Occipital lobe (tissue), 1 donor: ENCODE data around the gene KIAA0825. TPM values are rescaled to one million over a fixed set of nuclear protein-coding genes. Genes with fewer than 3 reads are reported as not detected.

ENCODE experiments used
- total RNA-seq: library from RNA; depleted of rRNA; stranded (reverse); fragments of >200 nt; gene quantifications from one replicate; pipeline ENCODE4 v1.2.3, GENCODE V29; 2014

Gene KIAA0825
- total RNA-seq, 1 donor from 2014 or later: 37.6 TPM

Other genes with a start within 250 kb of the KIAA0825 start
- 46.0 TPM for gene SLF1, start 65 bp upstream of the KIAA0825 start, total RNA-seq